Lung microvascular endothelial cell (primary cell): ENCODE results near the gene HK1. TPM values are rescaled to one million over a fixed set of nuclear protein-coding genes. Genes with fewer than 3 reads are reported as not detected.
"Not testable (repeated sequence)": the region's sequence is repeated elsewhere in the genome, so short reads cannot be mapped to it uniquely, and the experiment has no call there.

ENCODE experiments used
- DNase-seq, 2 donors: peaks; one replicate each; pipeline versions ENCODE4 v3.0.0 to v3.0.0-alpha.2; 2010; ENCODE audit warnings: low read depth in 2 of 2
- total RNA-seq: library from RNA; depleted of rRNA; stranded (reverse); fragments of >200 nt; gene quantifications from 2 replicates; pipeline ENCODE4 v1.2.1, GENCODE V29; 2014

HK1 gene
- total RNA-seq, 1 donor from 2014 or later: 86.7 TPM

DNA sequence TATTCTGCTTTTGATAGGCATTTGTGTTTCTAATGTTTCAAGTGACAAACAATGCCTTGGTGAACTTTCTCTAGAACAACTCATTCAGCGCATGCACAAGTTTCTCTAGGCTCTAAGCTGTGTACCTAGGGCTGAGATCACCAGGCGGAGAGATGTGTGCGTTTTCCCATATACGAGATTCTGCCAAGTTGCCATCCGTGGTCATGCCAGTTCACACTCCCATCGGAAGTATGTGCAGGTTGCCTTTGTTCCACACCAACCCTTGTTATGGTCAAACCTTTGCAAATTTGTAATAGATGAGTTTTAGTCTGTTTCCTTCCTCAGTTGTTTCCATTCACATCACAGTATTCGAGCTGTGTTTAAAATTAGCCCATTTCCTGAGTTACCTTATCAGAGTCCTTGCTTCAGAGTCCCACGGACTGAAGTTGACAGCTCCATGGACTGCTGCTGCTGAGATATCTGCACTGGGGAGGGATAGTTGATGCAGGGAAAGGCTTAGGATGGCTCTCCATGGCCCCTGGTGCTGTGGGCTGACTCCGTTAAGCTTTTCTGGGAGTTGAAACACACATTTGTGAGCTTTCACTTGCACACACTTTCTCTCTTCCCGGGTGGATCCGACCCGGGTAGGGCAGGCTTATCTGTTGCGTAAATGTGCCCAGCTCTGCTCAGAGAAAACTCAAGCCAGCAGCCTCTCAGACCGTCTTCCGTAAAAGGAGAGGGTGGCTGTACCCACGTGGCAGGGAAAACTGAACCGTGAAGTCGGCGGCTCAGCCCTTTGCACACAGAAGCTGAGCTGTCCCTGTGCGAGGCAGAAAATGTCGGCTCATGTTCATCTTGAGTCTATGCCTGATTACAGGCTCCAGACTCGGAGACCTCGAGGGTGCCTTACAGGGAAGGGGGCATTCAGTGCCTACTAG lies 49.4 kb downstream of the HK1 start:
- DNase-seq: peak; percentile 68 to 89

GRCh38 chr10:69328380-69328735 lies 50.1 kb downstream of the HK1 start:
- no peak for DNase-seq

DNA sequence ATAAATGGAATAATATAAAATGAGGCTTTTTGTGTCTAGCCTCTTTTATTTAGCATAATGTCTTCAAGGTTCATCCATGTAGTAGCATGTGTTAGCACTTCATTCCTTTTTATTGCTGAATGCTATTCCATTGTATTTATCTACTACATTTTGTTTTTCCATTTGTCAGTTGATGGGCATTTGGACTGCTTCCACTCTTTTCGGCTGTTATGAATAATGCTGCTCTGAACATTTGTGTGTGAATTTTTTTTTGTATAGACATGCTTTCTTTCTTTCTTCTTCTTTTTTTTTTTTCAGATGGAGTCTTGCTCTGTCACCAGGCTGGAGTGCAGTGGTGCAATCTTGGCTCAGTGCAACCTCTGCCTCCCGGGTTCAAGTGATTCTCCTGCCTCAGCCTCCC lies 50.6 kb downstream of the HK1 start:
- peak in 1 of 2 donors; percentile 39 for DNase-seq

DNA sequence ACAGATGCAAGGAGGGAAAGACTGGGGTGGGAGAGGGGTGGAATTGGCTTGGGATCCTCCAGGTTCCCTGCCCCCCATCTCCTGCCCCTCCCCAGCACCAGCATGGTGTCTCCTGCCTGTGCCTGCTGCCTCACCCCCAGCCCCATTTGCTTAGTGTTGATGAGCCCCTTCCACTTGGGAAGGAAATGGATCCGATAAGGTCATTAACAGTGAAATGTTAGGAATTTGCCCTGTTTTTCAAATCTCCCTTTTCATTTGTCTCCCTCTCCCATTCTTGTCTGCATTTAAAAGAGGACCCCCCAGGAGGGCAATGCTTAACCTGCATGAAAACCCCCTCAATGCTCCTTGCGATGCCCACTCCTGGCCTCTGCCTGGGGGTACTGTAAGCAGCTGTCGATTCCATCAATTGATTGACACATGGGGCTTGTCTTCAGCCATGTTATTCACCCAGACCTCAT lies 51.5 kb downstream of the HK1 start:
- no peak for DNase-seq

GRCh38 chr10:69331161-69331560 lies 52.9 kb downstream of the HK1 start:
- DNase-seq: no peak

DNA sequence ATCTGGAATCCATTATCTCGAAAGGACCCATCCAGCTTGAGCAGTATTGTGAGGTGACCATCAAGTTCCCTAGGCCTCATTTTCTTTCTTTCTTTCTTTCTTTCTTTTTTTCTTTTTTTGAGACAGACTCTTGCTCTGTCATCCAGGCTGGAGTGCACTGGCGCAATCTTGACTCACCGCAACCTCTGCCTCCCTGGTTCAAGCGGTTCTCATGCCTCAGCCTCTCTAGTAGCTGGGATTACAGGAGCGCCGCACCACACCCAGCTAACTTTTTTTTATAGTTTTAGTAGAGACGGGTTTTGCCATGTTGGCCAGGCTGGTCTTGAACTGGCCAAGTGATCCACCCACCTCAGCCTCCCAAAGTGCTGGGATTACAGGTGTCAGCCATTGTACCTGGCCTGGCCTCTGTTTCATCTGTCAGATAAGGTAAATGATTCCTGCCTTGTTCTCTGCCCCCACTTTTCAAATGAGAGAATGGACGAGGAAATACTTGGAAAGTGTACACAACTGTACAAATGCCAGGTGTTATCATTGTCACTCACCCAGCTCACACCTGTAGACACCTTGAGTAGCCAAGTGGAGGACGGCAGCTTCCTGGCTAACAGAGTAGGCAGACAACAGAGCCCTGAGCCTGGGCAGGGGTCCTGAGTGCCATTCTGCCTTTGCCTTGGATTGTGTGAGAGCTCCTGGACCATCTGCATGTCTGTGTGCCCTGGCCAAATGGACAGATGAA lies 54.1 kb downstream of the HK1 start:
- no peak for DNase-seq

DNA sequence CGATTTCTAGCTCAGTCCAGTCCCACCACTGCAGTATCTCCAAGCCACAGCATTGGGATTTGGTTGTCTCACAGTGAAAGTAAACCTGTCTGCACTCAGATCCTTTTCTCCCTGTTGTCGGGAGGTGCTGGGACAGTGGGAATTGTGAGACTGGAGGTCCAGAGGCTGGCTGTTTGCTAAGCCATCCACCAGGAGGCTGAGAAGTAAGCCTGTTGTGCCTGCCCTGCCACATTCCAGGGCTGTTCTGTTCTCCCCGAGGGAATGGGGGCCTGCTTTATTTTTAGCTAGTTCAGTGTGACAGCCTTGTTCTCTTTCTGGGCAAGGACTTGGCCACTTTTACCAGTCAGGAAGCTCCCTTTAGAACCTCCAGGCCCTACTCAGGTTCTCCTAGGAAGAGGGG lies 54.9 kb downstream of the HK1 start:
- no peak for DNase-seq

- DNase-seq: not testable (repeated sequence)
Measured at GRCh38 chr10:69333865-69334301, 55.6 kb downstream of the HK1 start.

DNA sequence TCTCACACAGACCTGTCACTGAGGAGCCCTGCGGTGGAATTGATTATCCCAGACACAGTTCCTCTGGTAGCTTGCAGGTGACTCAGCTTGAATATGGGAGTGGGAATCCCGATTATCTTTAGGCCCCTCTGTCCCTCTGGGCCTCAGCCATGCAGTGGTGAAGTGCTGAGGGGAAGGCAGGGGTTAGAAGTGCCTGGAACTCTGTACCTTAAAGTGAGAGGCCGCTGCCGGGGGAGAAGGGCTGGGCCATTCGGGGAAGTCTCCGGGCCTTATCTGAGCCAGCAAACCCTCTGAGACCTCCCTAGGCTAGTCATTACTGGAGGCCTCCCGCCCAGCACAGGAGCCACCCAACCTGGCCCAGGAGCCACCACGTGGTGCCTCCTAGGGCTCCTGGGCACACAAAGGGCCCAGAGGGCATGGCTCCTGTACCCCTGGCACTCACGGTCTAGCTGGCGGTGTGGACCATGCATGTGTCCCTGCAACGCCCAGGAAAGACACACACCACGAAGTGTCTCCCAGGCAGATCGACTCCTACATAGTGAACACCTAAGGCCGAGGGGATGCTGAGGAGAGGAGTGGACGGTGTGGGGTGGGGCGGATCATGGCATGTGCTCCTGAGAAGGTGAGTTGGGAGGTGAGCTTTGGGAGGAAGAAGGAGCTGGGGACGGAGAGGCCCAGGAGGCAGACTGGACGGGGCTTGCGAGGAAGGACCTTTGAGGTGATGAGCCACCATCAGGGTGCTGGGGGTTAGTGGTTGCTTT lies 56.2 kb downstream of the HK1 start:
- DNase-seq: no peak

- peak in 1 of 2 donors; percentile 59 for DNase-seq
Measured at GRCh38 chr10:69335063-69335587, 56.8 kb downstream of the HK1 start.

GRCh38 chr10:69335613-69336012 lies 57.3 kb downstream of the HK1 start:
- DNase-seq: no peak

DNA sequence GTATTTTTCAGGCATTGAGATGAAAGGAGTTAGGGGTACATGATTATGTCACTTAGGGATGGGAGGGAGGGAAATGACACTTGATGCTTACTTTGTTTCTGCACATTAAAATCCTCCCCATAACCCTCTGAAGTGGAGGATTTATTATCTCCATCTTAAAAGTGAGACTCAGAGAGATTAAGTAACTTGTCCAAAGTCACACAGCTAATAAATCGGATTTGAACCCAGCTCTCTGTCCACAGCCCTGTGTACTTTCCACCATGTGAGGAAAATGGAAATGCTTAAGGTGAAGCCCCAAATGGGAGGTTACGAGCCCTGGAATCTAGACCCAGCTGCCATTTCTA lies 58.6 kb downstream of the HK1 start:
- DNase-seq: no peak

DNA sequence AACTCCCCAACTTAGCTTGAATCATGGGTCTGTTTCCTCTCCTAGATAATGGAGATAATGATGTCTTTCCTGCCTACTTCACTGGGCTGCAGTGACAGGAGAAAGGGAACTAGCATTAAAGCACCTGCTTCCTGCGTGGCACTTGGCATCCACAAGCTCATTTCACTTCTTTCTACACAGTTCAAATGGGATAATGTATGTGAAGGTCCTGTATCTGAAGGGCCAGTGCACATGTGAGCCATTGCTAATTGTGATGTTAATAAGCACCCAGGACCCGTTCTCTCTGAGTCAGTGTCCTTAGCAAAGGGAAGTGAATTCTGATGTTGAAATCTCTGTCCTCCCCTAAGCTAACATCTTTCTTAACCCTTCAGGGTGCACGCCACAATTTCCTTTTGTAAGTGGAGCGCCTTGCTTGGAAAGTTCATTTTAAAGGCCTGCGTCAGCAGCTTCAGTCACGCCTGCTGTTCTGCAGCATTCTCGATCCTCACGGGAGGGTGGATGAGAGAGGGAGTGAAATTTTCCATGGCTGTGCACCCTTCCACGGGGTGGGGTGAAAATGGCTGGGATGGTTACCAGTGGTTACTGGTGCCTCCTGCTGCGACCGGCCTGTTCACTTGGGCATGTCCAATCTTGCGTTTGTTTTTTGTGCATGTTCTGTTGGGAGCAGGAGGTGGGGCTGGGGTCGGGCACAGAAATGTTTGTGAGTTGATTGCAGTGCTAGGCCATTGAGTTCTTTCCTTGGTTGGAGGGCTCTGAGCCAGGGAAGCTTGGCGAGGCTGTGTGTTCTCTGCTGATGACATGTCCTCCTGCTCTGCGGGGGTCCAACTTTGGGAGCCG lies 59.2 kb downstream of the HK1 start:
- peak; percentile 37 to 57 for DNase-seq

GRCh38 chr10:69338133-69338456 lies 59.8 kb downstream of the HK1 start:
- no peak for DNase-seq

DNA sequence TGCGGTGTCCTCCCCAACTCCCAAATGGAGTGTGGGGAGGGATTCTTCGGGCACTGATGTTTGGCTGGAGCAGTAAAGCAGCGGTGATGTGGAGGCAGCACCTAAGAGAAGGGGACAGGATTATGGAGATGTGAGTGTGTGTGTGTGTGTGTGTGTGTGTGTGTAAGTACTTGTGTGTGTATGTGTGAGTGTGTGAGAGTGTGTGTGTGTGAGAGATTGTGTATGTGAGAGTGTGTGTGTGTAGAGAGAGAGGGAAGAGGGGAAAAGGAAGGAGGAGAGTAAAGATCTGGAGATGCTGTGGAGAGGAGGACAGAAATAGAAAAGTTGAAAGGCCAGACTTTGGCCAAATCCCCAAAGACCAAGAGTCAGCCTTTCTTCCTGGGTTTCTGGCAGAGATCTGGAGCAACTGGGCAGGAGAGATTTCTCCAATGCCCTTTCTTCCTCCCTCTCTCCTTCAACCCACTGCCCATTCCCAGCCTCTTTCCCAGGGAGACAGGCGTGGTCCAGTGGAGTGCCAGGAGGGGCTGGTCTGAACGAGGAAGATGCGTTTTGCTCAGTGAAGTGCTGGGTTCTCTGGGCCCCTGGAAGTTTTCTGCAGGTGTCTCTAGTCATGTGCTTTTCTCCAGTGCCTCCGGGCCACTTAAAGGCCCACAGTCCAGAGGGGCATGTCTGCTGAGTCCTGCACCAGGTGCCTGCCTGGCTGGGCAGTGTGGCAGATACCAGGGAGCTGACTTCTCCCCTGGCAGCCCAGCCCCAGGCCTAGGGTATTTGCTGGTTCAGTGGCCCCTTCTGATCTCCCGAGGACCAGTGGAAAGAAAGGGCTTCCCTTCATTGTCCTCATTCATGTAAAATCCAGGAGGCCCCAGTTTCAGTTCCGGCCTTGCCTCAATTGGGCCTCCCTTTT lies 60.5 kb downstream of the HK1 start:
- peak in 1 of 2 donors; percentile 43 for DNase-seq

GRCh38 chr10:69340695-69341094 lies 62.4 kb downstream of the HK1 start:
- no peak for DNase-seq

DNA sequence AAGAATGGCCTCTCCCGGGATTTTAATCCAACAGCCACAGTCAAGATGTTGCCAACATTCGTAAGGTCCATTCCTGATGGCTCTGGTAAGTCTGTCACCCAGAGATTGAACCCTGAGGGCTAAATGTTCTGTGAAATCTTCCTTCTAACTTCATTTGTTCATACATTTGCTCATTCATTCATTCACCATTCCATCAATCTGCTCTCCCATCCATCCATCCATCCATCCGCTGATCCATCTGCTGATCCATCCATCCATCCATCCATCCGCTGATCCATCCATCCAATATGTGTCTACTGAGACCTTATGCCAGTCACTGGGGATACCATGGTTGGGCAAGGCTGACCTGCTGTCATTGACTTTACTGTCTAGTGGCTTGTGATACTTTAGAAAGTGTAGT lies 65.6 kb downstream of the HK1 start:
- no peak for DNase-seq

DNA sequence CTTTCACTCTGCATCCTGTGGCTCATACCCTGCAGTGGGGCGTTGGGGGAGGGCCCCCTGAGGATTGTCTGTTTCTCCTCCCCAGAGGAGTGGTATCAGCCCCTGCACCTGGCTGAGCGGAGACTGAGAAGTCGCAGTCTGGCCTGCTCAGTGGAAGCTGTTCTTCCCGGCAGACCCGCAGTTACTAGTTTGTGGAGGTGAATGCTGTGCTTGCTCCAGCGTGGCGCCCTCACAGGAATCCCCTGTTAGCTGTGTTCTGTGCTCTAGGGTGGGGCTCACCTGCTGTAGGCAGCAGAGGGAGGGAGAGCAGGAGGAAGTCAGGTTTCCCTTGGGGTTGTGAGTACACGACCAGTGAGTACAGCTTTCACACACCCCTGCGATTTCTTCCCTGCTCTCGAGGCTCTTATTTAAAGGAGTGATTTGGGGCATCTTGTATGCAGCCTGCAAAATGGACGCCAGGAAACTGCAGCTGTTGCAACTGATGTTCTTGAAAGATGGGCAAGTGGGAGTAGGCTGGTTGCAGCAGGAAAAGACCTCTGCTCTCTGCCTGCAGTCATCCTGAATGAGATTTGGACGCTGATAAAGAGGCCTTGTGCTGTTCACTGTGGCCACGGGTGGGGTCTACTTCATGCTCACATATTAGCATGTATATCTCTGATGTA lies 66.4 kb downstream of the HK1 start:
- no peak for DNase-seq

GRCh38 chr10:69345402-69345801 lies 67.1 kb downstream of the HK1 start:
- no peak for DNase-seq
